ENCODE data around the gene ARHGDIA. TPM values are rescaled to one million over a fixed set of nuclear protein-coding genes. Genes with fewer than 3 reads are reported as not detected.

Gene ARHGDIA
- total and polyA plus RNA-seq, 2 of the 8 experiments (the other 6 are each of a cell fraction or from before 2014, with no cell fraction given) = 62.4 to 217 TPM

DNA sequence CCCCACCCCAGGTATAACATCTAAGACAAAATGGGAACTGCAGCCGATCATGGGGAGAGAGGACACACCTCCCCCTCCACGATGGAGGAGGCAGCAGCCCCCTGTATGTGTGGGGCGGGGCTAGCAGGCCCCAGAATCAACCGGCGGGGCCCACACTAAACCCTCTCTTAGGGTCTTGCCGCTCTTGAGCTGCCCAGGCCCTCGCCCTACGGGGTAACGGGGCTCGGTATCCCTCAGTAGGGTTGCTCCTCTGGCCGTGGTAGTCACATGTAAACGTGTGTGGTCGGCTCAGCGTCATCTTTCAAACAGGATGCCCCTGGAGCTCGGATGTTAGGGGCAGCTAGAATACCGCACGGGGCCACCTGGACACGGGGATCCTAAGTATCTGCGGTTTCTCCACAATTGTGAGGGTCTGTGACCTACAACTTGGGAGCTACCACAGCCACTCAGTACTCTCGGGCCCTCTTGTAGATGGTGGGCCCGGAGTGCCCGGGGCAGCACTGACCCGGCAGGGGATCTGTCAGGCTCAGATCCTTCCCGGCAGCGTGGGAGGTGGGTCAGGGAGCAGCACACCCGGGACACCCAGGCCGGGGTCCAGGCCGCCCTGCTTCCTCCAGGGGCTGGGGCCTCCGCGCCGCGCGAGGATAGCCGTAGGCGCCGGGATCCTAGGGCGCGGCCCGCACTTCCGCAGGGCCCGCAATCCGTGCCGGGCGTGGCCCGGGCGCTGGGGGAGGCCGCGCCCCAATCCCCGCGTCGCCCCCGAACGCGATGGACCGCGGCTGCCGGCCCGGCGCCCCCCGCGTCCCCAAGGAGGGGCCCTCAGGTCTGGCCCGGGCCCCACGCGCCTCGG is 781 bp downstream of the ARHGDIA start (continued):
- TF ChIP-seq, protein P1, sequence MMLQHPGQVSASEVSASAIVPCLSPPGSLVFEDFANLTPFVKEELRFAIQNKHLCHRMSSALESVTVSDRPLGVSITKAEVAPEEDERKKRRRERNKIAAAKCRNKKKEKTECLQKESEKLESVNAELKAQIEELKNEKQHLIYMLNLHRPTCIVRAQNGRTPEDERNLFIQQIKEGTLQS (IDR thresholded peaks at IDR 0.05; ENCODE audit: insufficient read depth, low read depth, low read length) = no peak
- TF ChIP-seq HDAC6 (IDR thresholded peaks at IDR 0.05; ENCODE audit: low read depth, low read length) = no peak
- TF ChIP-seq RAD21 (IDR thresholded peaks at IDR 0.05 in 1 of 2, conservative IDR thresholded peaks at IDR 0.05 in 1 of 2; ENCODE audit: low read depth in 2 of 2, low read length in 2 of 2) = no peak
- TF ChIP-seq SAP30 (IDR thresholded peaks at IDR 0.05; ENCODE audit: insufficient read depth, insufficient replicate concordance, low read length) = peak; percentile 56
- TF ChIP-seq RNF2 (IDR thresholded peaks at IDR 0.05; ENCODE audit: borderline replicate concordance, low read depth, low read length, missing control alignments, poor library complexity, severe bottlenecking) = no peak
- 0 out of 2 replicates have a peak, but pooled peaks have one; percentile 24 for TF ChIP-seq PHF8 (conservative IDR thresholded peaks at IDR 0.05; ENCODE audit: low read depth, low read length)
- peak; percentile 29; the same call in 1 of the 2 replicates for TF ChIP-seq POLR2AphosphoS5 (IDR thresholded peaks at IDR 0.05; ENCODE audit: low read depth, low read length)
- TF ChIP-seq ZNF274 (IDR thresholded peaks at IDR 0.05; ENCODE audit: borderline replicate concordance, extremely low read depth, low read length) = no peak
- no peak for TF ChIP-seq JUN (IDR thresholded peaks at IDR 0.05; ENCODE audit: low read depth, low read length)
- TF ChIP-seq POLR2A (IDR thresholded peaks at IDR 0.05; ENCODE audit: control extremely low read depth in 1 of 2, low read depth in 2 of 2, low read length in 2 of 2) = peak; percentile 2 to 20; a peak in 1 of 3 replicates
- no peak for TF ChIP-seq ASH2L (IDR thresholded peaks at IDR 0.05; ENCODE audit: low read length)
